ENCODE data around the gene BUD31. TPM values are rescaled to one million over a fixed set of nuclear protein-coding genes. Genes with fewer than 3 reads are reported as not detected.

The BUD31 gene
- total RNA-seq, 1 donor from 2014 or later, result 35.9 TPM

DNA sequence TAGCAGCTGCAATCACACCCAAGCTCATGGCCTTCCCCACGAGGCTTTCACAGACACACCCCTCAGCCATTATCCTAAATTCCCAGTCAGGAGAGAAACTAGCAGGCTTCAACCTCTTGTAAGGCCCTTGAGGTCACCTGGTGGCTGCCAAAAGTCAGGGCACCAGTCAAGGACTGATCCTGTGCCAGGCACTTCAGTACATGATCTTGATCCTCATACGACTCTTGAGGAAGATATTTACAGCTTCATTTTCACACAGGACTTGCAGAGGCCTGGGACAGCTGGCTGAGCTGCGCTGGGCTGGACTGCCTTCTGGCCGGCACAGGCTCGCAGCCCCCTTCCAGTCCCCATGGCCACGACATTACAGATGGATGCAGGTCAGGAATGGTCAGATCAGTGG, 9.2 kb upstream of the BUD31 start:
- DNase-seq, result no peak

DNA sequence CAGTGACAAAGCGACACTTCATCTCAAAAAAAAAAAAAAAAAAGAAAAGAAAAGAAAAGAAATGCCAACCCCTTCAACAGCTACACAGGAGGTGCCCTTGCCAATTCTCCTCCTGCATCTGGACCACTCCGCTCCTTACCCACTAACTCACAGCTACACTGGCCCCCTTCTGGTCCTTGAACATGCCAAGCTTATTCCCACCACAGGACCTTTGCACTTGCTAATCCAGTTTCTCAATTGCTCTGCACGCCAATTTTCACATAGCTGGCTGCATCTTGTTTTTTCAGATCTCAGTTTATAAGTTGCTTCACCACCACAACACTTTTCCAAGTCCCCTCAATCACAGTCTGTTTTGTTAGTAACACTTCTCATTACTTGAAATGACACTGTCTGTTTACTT, 5.9 kb upstream of the BUD31 start:
- no peak for DNase-seq

DNA sequence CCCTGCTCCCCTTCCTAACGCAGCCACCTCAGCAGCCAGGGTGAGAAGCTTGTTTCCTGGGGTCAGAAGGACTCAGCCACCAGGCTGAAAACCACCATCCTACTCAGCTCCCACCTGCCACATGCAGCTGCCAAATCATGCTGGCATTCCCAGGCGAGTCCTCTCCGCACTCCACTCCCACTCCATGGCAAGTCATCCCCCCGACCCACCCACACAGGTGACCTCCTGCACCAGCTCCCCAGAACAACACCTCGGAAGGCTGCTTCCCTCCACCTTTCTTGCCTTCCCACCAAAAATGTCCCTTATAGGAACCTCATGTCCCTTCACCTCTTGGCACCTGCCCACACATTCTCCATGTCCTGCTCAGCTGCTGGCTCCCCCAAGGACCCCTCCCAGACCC, 5.0 kb upstream of the BUD31 start:
- DNase-seq, result no peak

DNA sequence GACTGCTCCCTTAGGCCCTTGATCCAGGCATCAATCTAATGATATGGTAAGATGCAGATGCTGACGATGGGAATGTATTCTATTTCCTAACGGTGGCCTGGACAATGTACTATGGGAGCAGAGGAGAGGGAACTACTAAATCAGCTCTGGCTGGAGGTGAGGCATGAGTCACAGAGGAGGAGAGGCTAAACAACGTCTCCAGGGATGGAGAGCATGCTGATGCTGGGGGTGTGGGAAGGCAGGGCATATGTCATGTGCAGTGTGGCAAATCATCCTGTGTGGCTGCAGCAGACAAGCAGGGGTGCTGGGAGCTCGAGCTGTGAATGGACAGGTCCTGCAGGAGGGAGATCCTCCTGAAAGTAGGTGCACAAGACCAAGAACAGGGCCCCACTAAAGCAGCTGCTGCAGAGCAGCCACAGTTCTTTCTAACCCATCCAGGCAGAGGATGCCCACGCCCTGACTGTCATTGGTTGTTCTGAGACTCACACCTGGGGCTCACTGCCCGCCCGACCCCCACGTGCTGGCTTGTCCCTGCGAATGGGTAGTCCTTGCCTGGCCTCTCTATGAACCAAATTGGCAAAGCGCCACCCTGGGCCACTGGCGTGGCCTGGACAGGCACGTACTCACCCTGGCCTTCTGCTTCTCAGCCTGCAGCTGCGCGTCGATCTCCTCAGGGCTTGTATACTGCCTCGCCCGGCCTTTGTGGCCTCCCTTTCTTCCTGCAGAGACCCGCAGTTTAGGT, 4.4 kb upstream of the BUD31 start:
- DNase-seq, result no peak

DNA sequence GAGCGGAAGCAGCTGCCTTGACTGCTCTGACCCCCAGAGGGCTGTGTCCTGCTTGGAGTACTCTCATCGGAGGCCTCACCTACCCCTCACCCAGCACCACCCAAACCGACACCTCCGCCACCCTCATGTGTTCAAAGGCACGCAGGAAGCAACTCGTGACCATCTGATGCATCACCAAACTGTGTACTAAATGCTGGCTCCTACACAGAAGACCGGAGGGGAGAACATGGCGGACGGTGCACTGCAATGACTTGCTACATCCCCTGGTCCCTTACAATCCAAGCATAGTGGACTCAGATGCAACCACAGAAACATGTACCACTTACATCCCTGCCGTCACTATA, 3.8 kb upstream of the BUD31 start:
- no peak for DNase-seq

DNA sequence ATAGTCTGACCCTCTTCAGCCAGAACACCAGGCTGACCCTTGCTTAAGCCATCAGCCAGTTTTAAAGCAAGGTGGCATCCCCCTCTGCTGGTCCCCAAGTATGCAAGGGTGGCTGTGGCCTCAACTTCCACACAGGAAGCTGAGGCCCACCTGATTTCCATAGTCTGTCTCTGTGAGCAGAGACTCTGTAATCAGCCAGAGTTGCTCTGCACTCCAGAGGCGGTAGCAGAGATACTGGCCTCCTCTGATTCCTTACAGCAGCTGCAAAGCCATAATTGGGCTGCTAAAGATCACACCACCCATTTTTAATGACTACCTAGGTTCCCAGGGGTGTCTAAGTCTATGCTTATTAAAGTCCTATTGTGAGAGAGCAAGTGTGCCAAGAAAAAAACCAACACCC, 2.2 kb upstream of the BUD31 start:
- DNase-seq, result no peak

DNA sequence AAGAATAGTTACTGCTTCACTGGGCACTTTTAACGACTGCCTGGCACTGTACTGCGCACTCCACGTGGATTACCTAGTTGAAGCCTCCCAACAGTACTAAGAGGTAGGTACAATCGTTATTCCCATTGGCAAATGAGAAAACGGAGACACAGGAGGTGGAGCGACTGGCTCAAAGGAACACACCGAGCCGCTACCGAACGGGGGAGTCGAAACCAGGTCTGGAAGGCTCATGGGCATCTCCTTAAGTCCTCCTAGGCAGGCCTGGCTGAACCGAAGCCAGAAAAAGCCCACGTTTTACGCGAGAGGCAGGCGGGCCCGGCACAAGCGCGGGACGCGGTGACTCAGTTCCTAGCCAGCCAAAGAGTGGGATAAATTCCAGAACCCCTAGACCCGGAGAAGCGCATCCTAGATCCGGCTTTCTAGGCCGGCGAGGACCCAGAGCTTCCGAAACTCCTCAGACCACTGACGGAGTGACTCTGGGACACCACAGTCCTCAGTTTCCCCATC, 844 bp upstream of the BUD31 start:
- DNase-seq, result peak; percentile 48

DNA sequence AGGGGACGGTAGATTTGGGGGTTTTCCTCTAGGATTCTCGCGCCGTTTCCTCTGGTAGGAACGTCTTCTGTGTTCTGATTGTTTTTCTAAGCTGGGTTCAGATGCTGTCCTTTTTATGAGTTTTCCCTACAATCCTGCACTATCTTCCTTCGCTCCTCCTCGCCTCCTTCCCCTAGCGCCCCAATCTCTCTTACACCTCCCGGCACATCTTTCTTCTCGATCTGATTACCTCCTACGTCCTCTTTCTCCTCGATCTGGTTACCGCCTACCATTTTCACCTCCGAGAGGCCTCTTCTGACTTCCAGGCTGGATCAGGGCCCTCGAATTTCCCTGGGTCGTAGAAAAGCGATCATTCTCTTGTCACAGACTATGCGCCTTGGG, 413 bp downstream of the BUD31 start:
- peak; percentile 32 for DNase-seq

DNA sequence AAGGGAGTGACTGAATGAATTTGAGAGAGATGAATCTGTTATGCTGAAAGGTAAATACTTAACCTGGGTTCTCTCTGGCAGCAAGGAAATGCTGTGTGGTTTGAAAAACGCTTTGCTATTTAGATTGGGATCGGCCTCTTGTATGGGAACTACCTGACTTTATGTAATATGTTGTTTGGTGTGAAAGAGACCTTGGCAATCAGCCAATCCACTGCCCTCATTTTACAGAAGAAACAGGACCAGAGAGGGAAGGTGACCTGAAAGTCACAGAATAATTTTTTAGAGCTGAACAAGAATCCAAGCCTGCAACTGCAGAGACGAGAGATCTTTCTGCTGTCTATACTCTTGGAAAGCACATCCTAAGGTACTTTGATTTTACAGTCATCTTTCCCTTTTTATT, 1.0 kb downstream of the BUD31 start:
- no peak for DNase-seq

DNA sequence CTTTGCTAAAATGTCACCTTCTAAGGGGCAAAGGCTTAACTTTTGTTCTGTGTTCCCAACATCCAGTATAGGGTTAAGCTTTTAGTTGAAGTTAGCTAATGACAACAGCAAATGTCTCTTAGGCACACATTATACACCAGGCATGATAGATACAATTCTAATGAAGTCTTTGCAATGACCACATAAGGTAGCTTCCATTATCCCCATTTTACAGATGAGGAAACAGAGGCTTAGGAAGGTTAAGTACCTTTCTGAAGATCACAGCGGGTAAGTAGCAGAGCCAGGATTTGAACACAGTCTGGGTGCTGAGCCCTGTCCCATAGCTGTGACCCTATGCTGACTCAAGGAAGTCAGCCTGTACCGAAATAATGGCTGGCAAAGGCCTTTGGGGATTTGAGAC, 1.9 kb downstream of the BUD31 start:
- no peak for DNase-seq

DNA sequence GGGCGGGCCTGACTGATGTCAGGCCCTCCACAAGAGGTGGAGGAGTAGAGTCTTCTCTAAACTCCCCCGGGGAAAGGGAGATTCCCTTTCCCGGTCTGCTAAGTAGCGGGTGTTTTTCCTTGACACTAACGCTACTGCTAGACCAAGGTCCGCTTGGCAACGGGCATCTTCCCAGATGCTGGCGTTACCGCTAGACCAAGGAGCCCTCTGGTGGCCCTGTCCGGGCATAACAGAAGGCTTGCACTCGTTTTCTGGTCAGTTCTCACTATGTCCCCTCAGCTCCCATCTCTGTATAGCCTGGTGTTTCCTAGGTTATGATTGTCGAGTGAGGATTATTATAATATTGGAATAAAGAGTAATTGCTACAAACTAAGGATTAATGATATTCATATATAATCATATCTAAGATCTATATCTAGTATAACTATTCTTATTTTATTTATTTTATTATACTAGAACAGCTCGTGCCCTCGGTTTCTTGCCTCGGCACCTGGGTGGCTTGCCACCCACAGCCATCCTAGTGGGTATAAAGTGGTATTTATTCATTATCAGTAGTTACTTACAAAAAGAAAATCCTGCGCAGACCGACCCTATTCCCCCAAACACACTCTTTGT, 6.9 kb downstream of the BUD31 start:
- DNase-seq, result peak; percentile 57

DNA sequence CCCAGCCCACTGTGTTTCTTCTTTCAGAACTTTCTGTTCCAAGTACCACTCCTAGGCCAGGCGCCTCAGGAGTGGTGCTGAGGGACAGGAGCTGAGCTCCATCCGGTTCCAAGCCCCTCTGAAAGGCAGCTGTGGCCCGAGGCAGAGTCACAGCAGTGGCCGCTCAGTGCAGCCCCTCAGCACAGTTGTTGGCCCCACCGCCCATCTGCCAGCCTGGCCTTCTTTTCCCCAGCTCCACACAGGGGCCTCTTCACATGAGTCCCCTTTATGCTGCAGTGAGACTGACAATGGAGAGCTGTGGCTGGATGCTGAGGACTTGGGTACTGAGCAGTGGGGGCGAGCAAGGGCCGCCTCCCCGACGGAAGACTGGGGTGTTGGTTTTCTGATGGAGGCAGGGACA, 9.5 kb downstream of the BUD31 start:
- no peak for DNase-seq

DNA sequence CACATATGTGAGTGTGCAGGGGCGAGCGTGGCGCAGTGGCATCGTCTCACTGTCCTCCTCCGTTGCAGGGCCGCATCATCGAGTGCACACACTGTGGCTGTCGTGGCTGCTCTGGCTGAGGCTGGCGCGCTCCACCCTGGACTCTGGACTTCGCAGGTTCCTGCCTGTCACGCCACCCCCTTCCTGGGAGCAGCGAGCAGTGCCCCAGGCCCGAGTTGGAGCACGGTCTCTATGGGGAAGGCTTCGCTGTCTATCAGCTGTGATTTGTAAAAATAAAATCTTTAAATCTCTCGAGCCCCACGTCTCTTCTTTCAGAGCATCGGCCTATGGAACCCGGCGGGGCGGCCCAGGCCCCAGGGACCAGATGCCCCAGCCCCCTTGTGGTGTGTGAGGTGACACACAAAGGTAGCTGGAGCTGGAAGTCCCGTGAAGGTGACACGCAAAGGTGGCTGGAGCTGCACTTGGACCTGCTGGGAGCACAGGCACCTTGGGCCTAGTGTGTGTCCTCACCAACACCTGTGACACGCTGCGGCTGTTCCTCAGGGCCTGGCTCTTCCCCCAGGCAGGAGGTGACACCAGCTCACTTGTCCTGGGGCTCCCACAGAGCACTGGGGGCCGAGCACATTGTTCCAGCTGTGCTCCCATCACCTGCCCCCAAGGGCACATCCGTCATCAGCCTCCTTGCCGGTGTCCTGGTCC, 10.7 kb downstream of the BUD31 start:
- no peak for DNase-seq

DNA sequence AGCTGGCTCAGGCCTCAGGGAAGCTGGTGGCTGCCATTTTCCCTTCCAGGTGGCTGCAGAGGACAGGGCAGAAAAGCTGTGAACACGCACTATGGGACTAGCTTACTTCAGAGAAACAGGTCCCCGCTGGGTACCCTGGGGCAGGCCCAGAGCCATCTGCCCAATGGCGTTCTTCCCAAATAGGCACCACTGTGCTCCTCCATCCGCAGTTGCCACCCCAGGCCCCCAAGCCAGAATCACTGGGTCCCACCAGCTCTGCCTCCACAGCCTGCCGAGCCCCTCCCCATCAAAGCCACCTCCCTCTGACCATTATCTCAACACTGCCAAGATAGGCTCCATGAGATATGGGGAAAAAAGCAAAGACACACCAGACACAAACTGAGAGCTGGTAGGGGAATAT, 11.4 kb downstream of the BUD31 start:
- DNase-seq, result no peak

DNA sequence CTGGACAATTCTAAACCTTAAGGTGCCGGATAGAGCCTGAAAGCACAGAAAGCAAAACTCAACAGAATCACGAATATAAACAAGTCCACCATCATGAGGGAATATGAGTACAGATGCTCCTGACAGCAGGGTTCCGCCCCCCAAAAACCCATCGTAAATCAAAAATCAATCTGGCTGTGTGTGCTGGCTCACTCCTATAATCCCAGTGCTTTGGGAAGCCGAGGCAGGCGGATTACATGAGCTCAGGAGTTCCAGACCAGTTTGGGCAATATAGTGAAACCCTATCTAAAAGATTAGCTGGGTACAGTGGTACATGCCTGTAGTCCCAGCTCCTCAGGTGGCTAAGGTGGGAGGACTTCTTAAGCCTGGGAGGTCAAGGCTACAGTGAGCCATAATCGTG, 12.2 kb downstream of the BUD31 start:
- DNase-seq, result no peak

DNA sequence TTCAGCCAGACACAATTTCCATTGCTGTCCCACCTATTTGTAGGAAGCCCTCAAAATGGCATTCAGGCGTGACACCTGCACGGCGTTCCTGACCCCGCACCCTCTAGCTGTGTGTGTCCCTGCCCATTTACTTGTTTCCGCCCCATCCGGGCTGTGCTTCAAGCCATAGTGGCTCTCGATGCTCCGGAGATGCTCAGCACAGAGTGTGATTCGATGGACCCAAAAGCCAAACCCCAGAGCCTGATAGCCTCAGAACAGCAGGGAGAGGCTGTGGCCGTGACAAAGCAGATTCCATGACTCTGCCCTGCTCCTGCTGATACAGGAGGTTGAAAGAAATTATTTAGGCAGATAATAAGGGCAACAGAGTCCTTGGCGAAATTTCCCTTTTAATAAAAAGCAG, 13.4 kb downstream of the BUD31 start:
- no peak for DNase-seq

DNA sequence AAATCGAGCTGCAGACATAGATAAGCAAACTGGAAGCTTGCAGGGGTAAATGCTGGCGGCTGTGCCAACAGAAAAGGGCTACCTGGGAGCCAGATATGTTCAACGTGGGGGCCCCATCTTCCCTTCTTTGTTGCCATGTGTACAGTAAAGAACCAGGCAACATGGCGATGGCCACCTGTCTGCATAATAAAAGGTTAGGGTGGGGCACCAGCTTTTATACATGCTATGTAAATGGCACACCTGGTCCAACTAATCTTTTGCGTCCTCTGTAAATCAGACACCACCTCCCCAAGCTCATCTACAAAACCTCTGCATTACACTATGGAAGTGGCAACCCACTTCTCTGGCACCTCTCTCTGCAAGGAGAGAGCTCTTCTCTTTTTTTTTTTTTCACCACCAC, 13.9 kb downstream of the BUD31 start:
- no peak for DNase-seq

DNA sequence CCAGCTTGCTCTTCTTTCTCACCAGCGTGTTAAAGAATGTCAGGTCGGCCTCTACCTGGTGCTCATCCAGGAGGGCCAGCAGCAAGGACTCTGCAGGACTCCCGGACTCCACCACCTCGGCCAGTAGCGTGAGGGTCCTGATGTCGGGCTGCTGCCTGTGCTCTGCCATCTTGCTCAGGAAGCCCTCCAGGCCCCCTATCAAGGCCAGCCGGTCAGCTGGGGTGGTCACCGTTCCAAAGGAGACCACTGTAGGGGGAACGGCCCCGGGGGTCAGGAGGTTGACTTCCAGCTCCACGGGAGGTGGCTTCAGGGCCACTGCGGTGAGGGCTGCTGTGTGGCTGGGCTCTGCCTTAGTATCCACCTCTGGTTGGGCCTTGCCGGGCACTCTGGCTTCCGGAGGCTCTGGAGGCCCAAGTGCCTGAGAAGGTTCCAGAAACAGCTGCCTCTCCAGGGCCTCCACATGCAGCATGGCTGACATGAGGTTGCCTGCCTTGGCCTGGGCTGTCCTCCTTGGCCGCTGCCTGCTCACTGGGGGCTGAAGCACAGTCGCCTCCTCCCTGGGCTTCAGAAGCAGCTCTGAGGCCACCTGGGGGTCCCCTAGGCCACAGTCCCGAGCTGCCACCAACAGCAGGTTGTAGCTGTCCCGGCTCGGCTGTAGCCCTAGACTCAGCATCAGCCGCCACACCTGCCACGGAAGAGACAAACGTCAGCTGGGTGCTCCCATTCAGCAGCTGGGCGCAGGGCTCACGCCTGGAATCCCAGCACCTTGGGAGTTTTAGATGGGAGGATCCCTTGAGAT, 16.4 kb downstream of the BUD31 start:
- no peak for DNase-seq

DNA sequence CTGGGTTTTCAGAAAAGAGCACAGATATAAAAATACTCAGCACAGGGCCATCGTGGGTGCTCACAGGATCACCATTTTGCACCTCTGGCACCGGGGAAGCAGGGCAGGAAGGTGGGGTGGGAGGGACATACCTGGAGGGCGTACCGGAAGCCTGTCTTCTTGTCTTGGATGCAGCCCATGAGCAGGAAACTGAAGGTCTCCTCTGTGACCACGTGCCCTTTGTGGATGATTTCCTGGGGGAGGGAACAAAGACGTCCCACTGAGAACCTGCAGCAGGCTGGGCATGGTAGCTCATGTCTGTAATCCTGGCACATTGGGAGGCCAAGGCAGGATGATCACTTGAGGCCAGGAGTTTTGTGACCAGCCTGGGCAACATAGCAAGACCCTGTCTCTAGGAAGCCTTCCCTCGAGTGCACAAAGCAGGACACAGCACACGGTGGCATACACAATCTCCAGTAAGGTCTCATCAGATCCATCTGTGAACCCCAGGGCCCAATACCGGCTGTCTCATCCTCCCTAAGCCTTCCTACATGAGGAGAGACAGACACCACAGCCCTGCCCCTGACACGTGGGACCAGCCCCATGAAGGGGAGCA, 20.3 kb downstream of the BUD31 start:
- DNase-seq, result no peak

DNA sequence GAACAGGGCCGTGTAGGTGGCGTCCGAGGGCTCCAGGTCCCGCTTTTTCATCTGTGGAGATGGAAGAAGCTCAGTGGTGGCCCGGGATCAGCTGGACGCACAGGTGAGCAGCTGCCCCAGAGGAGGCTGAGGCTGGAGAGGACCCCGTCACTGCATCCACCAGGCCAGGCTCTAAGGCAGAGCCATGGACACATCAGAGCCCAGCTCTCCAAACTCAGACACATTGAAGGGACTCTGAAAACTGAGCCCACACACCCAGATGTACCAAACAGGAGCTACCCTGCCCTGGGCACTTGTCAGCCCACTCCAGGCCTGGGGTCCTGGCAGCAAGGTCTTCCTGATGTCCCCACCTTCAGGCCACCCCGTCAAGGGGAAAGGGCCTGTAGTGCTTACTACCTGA, 21.0 kb downstream of the BUD31 start:
- DNase-seq, result no peak

DNA sequence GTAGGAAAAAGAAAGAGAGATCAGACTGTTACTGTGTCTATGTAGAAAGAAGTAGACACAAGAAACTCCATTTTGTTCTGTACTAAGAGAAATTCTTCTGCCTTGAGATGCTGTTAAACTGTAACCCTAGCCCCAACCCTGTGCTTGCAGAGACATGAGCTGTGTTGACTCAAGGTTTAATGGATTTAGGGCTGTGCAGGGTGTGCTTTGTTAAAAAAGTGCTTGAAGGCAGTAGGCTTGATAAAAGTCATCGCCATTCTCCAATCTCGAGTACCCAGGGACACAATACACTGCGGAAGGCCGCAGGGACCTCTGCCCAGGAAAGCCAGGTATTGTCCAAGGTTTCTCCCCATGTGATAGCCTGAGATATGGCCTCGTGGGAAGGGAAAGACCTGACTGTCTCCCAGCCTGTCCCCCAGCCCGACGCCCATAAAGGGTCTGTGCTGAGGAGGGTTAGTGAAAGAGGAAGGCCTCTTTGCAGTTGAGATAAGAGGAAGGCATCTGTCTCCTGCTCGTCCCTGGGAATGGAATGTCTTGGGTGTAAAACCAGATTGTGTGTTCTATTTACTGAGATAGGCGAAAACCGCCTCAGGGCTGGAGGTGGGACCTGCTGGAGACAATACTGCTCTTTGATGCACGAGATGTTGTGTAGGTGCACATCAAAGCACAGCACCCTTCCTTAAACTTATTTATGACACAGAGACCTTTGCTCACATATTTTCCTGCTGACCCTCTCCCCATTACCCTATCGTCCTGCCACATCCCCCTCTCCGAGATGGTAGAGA, 23.2 kb downstream of the BUD31 start:
- peak; percentile 43 for DNase-seq

DNA sequence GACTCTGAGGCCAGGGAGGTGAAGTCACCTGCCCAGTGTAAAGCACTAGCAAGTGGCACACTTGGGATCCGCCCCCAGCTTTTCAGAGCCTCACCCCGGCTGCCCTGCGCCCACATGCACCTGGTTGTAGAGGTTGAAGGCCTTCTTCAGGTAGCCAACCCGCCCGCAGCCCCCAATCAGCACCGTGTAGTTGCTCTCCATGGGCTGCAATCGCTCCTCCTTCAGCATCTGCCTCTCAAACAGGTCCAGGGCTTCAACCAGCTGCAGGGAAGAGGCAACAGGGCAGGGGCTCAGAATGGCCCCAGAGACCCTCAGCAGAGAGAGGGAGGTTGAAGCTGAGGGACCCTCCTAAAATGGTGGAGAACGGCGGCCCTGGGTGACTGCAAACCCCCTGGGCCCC, 24.4 kb downstream of the BUD31 start:
- no peak for DNase-seq

All from tongue (tissue), 2 donors.